ENCODE data around the gene KLF4.

The KLF4 gene

DNA sequence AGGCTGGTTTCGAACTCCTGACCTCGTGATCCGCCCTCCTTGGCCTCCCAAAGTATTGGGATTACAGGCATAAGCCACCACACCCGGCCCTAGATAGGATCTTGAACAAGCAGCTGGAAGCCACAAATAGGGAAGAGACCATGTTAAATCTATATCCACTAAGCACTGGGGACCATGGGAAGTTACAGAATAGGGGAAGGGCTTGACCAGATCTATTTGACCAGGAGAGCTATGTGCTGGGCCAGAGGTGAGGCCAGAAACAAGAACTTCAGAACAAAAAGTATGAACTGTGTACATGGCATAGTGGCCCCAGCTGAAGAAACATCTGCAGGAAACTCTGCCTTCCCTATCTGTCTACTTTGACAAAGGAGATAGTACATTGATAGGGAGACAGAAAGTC lies 10.8 kb downstream of the KLF4 start:
- H3K4me1 Mint-ChIP-seq (ENCODE audit: low read depth): no peaks in the 10 kb centered on the region
- H3K27ac Mint-ChIP-seq: no peak overlapping the region
- H3K27me3 Mint-ChIP-seq (ENCODE audit: low read depth): no peaks in the 10 kb centered on the region
- H3K9me3 Mint-ChIP-seq: no peaks in the 10 kb centered on the region
- no peaks in the 10 kb centered on the region for H3K36me3 Mint-ChIP-seq (ENCODE audit: low read depth)
- no peak overlapping the region for H3K4me3 Mint-ChIP-seq

DNA sequence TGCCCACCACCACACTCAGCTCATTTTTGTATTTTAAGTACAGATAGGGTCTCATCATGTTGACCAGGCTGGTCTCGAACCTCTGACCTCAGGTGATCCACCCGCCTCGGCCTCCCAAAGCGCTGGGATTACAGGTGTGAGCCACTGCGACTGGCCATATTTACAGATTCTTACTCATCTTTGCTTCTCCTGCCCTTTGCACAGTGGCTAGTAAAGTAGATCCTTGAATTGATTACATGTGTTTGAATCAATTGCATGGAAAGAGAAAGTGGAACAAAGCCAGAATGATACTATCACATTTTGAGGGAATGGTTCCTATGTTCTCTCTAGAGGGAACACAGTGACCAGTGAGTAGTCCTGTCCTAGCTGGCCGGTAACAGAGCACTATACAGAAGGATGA lies 15.4 kb downstream of the KLF4 start:
- H3K9me3 Mint-ChIP-seq: no peaks in the 10 kb centered on the region
- no peak overlapping the region for H3K4me3 Mint-ChIP-seq
- H3K36me3 Mint-ChIP-seq (ENCODE audit: low read depth): no peaks in the 10 kb centered on the region
- H3K27ac Mint-ChIP-seq: no peak overlapping the region
- no peaks in the 10 kb centered on the region for H3K27me3 Mint-ChIP-seq (ENCODE audit: low read depth)
- H3K4me1 Mint-ChIP-seq (ENCODE audit: low read depth): no peaks in the 10 kb centered on the region

DNA sequence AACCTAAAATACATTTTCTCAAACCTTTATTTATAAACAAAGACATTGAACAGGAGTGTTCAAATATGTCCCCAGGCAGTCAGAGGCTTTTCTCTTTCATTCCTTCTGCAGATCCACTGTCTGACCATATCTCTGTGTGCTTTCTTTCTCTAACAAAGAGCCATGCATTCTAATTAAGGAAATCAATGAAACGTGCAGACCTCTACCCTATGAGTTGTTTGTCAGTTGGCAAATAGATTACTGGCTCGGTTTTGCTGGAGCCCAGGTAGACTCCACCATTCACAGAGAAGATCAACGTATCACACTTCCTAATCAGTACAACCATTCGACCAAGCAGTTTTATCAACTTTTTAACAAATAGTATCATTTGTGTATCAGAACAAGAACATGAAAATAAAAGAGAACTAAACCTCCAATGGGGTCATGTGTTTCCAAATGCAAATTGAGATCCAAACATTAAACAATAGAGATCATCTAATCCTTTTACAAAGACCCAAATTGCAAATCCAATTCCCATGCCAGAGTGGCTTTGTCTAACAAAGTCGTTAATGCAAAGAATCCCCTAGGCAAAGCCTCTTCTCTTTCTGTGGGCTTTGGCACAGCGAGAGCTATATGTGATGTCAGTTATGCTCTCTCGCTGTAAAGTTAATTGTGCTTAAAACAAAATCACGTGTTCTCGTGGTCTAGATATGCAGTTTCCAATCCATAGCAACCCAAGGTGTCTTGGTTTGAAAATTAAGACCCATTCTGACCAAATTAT lies 16.8 kb downstream of the KLF4 start:
- Mint-ChIP-seq H3K27me3 (ENCODE audit: low read depth) (no peaks in the 10 kb centered on the region), H3K4me3 (no peak overlapping the region), H3K9me3 (no peaks in the 10 kb centered on the region), H3K36me3 (ENCODE audit: low read depth) (no peaks in the 10 kb centered on the region), H3K4me1 (ENCODE audit: low read depth) (no peaks in the 10 kb centered on the region), H3K27ac (no peak overlapping the region)

DNA sequence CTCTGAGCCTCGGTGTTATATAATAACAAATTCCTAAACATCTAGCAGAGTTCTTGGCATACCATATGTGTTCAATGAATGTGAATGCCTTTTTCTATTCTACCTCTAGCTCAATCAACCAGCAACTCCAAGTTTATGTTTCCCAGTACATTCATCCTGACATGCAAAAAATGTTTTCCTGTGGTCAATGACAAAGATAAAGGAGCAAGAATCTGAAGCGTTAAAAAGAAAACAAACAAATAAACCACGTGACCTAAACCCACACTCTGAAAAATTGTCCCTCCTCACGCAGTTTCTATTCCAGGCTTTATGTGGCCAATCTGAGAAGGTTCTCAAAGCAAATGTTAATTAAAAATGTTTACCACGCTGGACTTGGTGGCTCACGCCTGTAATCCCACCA lies 18.0 kb downstream of the KLF4 start:
- H3K9me3 Mint-ChIP-seq: no peaks in the 10 kb centered on the region
- H3K36me3 Mint-ChIP-seq (ENCODE audit: low read depth): no peaks in the 10 kb centered on the region
- H3K4me1 Mint-ChIP-seq (ENCODE audit: low read depth): no peaks in the 10 kb centered on the region
- H3K27me3 Mint-ChIP-seq (ENCODE audit: low read depth): peaks cover 9% of the 10 kb centered on the region
- no peak overlapping the region for H3K27ac Mint-ChIP-seq
- no peak overlapping the region for H3K4me3 Mint-ChIP-seq

DNA sequence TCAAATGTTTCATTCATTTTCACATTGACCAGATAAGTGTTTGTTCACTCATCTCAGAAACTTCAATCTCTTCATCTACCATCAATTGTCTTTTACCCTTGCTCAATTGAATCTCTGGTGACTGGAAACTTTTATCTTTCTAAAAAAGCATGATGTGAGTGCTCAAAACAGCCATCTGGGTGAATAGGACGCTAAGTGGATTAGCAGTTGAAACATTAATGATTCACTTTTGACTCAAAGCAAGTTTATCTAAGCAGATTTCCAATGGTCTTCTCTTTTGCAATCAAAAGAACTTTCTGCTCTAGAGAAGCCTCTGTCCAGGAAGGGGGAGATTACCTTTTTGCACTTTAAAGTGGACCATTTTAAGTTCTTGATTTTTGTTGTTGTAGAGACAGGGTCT lies 22.2 kb downstream of the KLF4 start:
- Mint-ChIP-seq H3K36me3 (ENCODE audit: low read depth) (no peaks in the 10 kb centered on the region), H3K27ac (no peak overlapping the region), H3K4me1 (ENCODE audit: low read depth) (peaks cover 2% of the 10 kb centered on the region), H3K4me3 (no peak overlapping the region), H3K9me3 (no peaks in the 10 kb centered on the region), H3K27me3 (ENCODE audit: low read depth) (peaks cover 25% of the 10 kb centered on the region)

DNA sequence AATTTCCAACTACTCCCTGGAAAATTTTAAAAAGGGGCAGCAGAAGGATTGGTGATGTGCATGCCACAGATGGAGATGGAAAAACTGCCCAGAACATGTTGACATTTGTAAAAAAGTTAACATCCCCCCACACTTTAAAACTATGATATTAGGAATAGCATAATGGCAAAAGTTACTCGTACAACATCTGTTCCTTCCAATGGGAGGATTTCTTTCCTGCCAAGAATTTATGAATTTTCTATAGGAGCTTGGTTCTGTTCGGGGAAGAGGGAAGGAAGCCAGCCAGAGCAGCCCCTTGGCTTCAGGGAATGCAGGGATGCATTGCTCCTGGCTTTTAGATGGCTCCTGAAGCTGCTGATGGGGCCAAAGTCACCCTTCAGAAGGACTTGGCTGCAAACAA lies 22.7 kb downstream of the KLF4 start:
- Mint-ChIP-seq H3K36me3 (ENCODE audit: low read depth) (no peaks in the 10 kb centered on the region), H3K27me3 (ENCODE audit: low read depth) (peaks cover 28% of the 10 kb centered on the region), H3K27ac (no peak overlapping the region), H3K9me3 (no peaks in the 10 kb centered on the region), H3K4me3 (no peak overlapping the region), H3K4me1 (ENCODE audit: low read depth) (peaks cover 2% of the 10 kb centered on the region)

DNA sequence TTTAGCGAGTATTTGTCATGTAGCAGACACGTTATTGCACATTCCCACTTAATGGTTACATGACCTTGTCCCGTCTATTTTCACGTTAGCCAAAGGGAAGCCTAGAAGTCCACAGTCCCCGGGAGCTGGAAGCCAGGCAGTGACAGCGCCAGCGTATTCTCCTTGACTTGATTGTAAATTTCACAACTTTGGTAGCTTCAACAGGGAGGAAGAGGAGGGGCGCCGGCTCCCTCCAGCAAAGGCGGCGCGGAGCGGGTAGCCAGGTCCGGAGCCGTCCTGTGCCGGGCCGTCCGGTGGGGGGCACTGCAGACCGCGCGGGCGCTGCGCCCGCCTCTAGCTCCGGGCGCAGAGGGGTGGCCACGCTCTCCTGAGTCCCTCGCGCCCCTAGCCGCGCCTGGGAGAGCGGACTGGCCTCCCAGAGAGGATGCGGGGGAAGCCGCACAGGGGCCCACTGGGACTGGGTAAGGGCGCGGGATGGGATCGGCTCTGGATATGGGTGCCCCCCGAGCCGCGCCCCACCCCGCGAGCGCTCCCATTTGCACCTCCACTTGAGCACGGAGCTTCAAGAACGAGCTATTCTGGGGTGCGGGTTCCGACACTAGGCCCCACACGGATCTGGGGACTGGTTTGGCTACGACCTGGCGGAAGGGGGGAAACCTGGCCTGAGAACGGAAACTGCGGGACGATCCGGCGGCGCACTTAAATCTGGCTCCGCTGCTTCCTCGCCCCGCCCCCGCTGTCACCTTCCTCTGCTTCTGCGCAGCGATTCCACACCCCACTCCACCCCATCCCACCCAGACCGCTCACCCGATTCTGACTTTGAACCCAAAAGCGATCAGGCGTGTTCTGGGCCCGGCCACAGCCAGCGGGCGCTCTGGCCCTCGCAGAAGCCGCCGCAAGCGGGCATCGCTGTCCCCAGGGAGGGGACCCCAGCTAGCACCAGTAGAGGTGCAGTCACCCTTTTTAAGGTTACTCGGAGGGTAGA lies 23.8 kb downstream of the KLF4 start:
- H3K27ac Mint-ChIP-seq: no peak overlapping the region
- no peaks in the 10 kb centered on the region for H3K36me3 Mint-ChIP-seq (ENCODE audit: low read depth)
- no peak overlapping the region for H3K4me3 Mint-ChIP-seq
- peaks cover 28% of the 10 kb centered on the region for H3K27me3 Mint-ChIP-seq (ENCODE audit: low read depth)
- H3K4me1 Mint-ChIP-seq (ENCODE audit: low read depth): peaks cover 2% of the 10 kb centered on the region
- H3K9me3 Mint-ChIP-seq: no peaks in the 10 kb centered on the region

DNA sequence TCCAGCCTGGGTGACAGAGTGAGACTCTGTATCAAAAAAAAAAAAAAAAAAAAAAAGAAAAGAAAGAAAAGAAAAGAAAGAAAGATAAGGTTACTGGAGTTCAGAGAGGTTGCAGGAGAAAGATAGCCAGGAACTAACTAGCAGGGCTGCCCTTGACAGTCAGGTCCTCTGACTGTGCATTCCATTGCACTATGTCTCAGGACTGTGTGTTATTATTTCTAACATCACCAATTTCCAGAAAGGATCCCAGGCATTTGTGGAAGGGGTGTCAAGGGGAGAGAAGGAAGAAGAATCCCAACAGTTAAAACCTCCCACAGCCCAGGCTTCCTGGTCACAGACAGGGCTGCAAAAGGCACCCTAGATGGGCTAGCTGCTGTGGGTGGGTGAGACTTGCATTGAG lies 25.1 kb downstream of the KLF4 start:
- H3K4me1 Mint-ChIP-seq (ENCODE audit: low read depth): peaks cover 2% of the 10 kb centered on the region
- no peaks in the 10 kb centered on the region for H3K9me3 Mint-ChIP-seq
- H3K4me3 Mint-ChIP-seq: no peak overlapping the region
- H3K36me3 Mint-ChIP-seq (ENCODE audit: low read depth): no peaks in the 10 kb centered on the region
- H3K27ac Mint-ChIP-seq: no peak overlapping the region
- H3K27me3 Mint-ChIP-seq (ENCODE audit: low read depth): peaks cover 28% of the 10 kb centered on the region

DNA sequence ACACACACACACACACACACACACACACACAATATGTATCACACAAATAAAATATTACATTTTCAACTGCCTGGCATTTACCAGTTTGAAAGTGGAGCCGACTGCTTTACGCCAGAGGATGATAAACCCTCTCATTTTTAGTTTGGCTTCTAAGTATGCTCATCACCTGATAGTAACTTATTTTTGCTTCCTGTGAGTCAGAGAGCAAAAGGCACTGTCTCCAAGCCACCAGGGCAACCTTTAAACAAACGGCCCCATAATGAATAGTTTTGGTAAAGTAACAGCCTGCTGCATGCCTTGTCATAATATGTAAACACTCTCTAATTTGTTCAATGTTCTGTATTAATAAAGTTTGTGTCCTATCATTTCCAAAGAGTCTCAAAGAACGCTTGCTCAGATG lies 26.9 kb downstream of the KLF4 start:
- Mint-ChIP-seq H3K4me1 (ENCODE audit: low read depth) (peaks cover 2% of the 10 kb centered on the region), H3K9me3 (no peaks in the 10 kb centered on the region), H3K27ac (no peak overlapping the region), H3K36me3 (ENCODE audit: low read depth) (no peaks in the 10 kb centered on the region), H3K27me3 (ENCODE audit: low read depth) (peaks cover 28% of the 10 kb centered on the region), H3K4me3 (no peak overlapping the region)

DNA sequence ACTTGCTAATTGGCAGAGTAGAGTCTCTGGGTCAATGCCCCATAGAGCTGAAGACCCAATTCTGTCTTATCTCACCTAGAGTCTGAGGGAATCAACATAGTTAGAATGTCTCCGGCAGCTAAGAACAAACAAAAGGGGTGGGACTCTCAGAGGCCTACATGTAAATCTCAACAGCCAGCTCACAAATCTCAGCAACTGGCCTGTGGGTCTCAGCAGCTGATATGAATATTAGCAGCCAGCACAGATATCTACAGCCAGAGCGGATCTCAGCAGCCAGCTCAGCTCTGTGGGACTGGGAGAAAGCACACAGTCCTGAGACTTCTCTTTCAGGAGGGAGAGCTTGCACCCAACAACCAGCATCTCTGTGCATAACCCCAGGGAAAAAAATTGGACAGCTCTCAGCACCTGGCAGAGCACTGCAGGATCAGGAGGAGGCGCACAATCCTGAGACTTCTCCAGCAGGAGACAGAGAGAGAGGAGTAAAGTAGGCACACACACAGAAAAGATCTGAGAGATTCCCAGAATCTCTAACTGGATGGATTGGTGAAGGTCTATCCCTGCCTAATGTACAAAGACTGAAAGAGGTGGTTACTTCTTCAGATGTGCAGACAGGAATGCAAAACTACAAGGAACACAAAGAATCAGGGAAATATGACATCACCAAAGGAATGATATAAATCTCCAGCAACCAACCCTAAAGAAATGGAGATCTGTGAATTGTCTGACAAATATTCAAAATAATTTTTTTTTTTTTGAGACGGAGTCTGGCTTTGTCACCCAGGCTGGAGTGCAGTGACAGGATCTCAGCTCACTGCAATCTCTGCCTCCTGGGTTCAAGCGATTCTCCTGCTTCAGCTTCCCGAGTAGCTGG lies 29.2 kb downstream of the KLF4 start:
- Mint-ChIP-seq H3K27me3 (ENCODE audit: low read depth) (peaks cover 14% of the 10 kb centered on the region), H3K27ac (no peak overlapping the region), H3K36me3 (ENCODE audit: low read depth) (no peaks in the 10 kb centered on the region), H3K4me3 (no peak overlapping the region), H3K4me1 (ENCODE audit: low read depth) (peaks cover 1% of the 10 kb centered on the region), H3K9me3 (no peaks in the 10 kb centered on the region)

DNA sequence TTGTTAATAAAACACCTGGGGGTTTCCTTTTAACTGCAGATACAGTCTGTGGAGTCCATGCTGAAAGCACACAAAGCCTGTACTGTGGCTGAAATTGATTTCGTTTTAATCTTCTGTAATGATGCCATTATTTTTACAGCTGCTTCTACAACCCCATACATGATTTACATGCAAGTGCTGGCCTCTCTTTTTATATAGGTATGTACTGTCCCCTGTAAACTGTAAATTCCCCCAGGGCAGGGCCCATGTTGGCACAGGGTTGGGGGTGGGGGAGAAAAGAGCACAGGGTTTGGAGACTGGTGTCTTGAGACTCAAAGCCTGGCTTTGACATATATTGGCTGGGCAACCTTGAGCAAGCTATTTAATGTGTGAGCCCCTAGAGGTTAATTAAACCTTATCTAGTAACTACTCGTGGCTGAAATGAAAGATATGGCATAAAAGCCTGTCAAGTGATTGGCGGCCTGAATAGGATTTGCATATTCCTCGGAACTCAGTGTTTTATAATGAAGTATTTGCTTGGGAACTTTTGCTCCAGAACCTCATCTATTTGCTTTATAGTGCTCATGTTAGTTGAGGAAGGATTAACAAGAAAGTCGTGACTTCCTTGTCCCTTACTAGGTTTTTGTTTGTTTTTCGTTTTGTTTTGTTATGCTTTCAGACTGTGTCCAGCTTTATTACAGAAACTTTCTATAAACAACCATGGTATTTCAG lies 34.0 kb downstream of the KLF4 start:
- H3K9me3 Mint-ChIP-seq: no peaks in the 10 kb centered on the region

DNA sequence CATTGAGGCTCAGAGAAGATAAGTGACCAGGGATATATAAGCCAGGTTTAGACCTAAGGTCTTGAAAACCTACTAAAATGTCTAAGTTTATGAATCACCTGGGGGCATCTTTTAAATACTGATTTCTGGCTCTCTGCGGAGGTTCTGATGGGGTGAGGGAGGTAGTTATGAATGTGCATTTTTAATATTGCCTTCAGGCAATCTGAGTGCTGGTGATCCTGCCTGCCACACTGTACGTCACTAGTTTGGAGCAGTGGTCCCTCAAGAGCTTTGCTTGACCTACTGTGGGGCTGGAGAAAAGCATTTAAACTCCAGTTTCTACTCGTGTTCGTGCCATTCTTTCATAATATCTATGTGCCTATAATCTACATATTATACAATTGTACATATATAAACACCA lies 36.1 kb downstream of the KLF4 start:
- no peaks in the 10 kb centered on the region for H3K9me3 Mint-ChIP-seq
- no peak overlapping the region for H3K27ac Mint-ChIP-seq
- no peaks in the 10 kb centered on the region for H3K27me3 Mint-ChIP-seq (ENCODE audit: low read depth)
- no peak overlapping the region for H3K4me3 Mint-ChIP-seq
- no peaks in the 10 kb centered on the region for H3K36me3 Mint-ChIP-seq (ENCODE audit: low read depth)
- H3K4me1 Mint-ChIP-seq (ENCODE audit: low read depth): no peaks in the 10 kb centered on the region

More for the DNA sequence above, 34.0 kb downstream of the KLF4 start:
- Mint-ChIP-seq H3K36me3 (ENCODE audit: low read depth) (no peaks in the 10 kb centered on the region), H3K4me1 (ENCODE audit: low read depth) (no peaks in the 10 kb centered on the region), H3K27me3 (ENCODE audit: low read depth) (no peaks in the 10 kb centered on the region), H3K27ac (no peak overlapping the region), H3K4me3 (no peak overlapping the region)

DNA sequence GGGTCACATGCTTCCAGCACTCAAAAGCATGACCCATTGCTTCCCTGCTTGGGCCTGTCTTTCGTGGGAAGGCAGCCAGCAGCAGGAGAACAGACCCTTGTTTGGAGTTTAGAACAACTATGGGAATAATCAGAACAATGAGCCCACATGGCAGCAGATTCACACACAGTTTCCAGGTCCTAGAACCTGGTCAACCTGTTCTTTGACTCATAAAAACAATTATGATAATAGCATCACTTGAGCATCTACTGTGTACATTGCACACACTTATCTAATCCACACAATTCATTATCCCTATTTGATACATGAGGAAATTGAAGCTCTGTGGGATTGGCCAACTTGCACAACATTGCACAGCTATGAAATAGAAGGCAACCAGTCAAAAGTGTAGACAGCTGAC lies 41.7 kb downstream of the KLF4 start:
- Mint-ChIP-seq H3K27me3 (ENCODE audit: low read depth) (no peaks in the 10 kb centered on the region), H3K36me3 (ENCODE audit: low read depth) (no peaks in the 10 kb centered on the region), H3K4me1 (ENCODE audit: low read depth) (no peaks in the 10 kb centered on the region), H3K27ac (no peak overlapping the region), H3K9me3 (no peaks in the 10 kb centered on the region), H3K4me3 (no peak overlapping the region)

DNA sequence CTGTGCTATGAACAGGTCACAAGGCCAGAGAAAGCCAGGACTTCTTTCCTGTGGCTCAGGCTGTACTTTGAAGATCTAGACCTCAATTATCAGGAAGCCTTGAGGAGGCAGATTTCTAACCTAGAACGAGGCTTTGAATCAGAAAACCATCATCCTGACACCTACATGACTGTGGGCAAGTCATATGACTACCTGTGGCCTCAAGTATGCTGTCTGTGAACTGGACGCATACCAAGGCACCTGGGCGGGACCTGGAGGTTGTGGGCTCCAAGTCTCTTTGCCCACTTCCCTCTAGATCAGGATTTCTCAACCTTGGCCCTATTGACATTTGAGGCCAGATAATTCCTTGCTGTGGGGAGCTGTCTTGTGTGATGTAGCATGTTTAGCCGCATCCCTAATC lies 42.5 kb downstream of the KLF4 start:
- Mint-ChIP-seq H3K9me3 (no peaks in the 10 kb centered on the region), H3K4me1 (ENCODE audit: low read depth) (no peaks in the 10 kb centered on the region), H3K27me3 (ENCODE audit: low read depth) (no peaks in the 10 kb centered on the region), H3K4me3 (no peak overlapping the region), H3K36me3 (ENCODE audit: low read depth) (no peaks in the 10 kb centered on the region), H3K27ac (no peak overlapping the region)
